Measurements from ENCODE around the gene GRM5.

DNA sequence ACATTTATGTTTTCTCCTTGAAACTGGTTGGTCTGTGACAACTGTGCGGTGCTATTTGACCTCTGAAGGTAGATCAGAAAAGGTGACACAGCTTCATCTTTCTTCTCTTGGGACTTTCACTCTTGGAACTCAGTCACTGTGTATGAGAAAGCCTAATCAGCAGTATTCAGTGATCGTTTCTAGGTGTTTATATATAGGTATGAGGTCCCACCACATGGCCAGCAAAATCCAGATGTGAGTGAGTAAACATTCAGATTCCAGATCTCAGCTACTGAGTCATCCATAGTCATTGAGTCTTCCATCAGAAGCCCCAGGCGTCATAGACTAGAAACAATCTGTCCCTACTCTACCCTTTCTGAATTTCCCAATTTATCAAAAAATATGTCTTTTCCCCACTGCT lies 610.9 kb downstream of the GRM5 start:
- TF ChIP-seq, protein P1, sequence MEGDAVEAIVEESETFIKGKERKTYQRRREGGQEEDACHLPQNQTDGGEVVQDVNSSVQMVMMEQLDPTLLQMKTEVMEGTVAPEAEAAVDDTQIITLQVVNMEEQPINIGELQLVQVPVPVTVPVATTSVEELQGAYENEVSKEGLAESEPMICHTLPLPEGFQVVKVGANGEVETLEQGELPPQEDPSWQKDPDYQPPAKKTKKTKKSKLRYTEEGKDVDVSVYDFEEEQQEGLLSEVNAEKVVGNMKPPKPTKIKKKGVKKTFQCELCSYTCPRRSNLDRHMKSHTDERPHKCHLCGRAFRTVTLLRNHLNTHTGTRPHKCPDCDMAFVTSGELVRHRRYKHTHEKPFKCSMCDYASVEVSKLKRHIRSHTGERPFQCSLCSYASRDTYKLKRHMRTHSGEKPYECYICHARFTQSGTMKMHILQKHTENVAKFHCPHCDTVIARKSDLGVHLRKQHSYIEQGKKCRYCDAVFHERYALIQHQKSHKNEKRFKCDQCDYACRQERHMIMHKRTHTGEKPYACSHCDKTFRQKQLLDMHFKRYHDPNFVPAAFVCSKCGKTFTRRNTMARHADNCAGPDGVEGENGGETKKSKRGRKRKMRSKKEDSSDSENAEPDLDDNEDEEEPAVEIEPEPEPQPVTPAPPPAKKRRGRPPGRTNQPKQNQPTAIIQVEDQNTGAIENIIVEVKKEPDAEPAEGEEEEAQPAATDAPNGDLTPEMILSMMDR (IDR thresholded peaks at IDR 0.05), result no peak
- no peak for TF ChIP-seq POLR2A (IDR thresholded peaks at IDR 0.05)
